ENCODE measurements around the gene DLST.

GRCh38 chr14:74888164-74889158 lies 6.7 kb downstream of the DLST start:
- TF ChIP-seq CTCF (IDR thresholded peaks at IDR 0.05): no peak
- no peak for TF ChIP-seq EZH2phosphoT487 (IDR thresholded peaks at IDR 0.05)
- no peak for TF ChIP-seq EZH2 (IDR thresholded peaks at IDR 0.05)
